DMS153 treated with DMSO at 0.1 percent for 48 hours (cell line): Measurements from ENCODE around the gene AKNA.
A peak's percentile ranks its signal among the peaks of the same experiment; 100 is the strongest.

Source experiments
- DNase-seq: peaks from one replicate; lab custom pipeline; 2025; ENCODE audit not compliant: unreplicated experiment; lab: John Stamatoyannopoulos, UW

AKNA gene

GRCh38 chr9:114416290-114416689 is 28.5 kb upstream of the AKNA start:
- DNase-seq, result no peak

- no peak for DNase-seq
Observed at GRCh38 chr9:114414346-114414745, 26.6 kb upstream of the AKNA start.

GRCh38 chr9:114413861-114414301 is 26.1 kb upstream of the AKNA start:
- no peak for DNase-seq

- no peak for DNase-seq
Observed at GRCh38 chr9:114412048-114412683, 24.4 kb upstream of the AKNA start.

- no peak for DNase-seq
Observed at GRCh38 chr9:114411452-114411851, 23.7 kb upstream of the AKNA start.

GRCh38 chr9:114410910-114411309 is 23.1 kb upstream of the AKNA start:
- no peak for DNase-seq

- DNase-seq, result no peak
Observed at GRCh38 chr9:114409842-114410241, 22.1 kb upstream of the AKNA start.

GRCh38 chr9:114409103-114409780 is 21.5 kb upstream of the AKNA start:
- DNase-seq, result no peak

GRCh38 chr9:114408645-114409044 is 20.9 kb upstream of the AKNA start:
- DNase-seq, result no peak

GRCh38 chr9:114407889-114408288 is 20.1 kb upstream of the AKNA start:
- DNase-seq, result no peak

- no peak for DNase-seq
Observed at GRCh38 chr9:114406441-114406840, 18.7 kb upstream of the AKNA start.

GRCh38 chr9:114405294-114406034 is 17.7 kb upstream of the AKNA start:
- peak; percentile 63 for DNase-seq

- no peak for DNase-seq
Observed at GRCh38 chr9:114404531-114404930, 16.7 kb upstream of the AKNA start.

- DNase-seq, result no peak
Observed at GRCh38 chr9:114403153-114403756, 15.5 kb upstream of the AKNA start.

- no peak for DNase-seq
Observed at GRCh38 chr9:114401344-114401743, 13.6 kb upstream of the AKNA start.

GRCh38 chr9:114400772-114401171 is 13.0 kb upstream of the AKNA start:
- DNase-seq, result no peak

GRCh38 chr9:114400219-114400618 is 12.4 kb upstream of the AKNA start:
- no peak for DNase-seq

- no peak for DNase-seq
Observed at GRCh38 chr9:114399381-114399780, 11.6 kb upstream of the AKNA start.

GRCh38 chr9:114397848-114398605 is 10.2 kb upstream of the AKNA start:
- DNase-seq, result peak; percentile 78

- no peak for DNase-seq
Observed at GRCh38 chr9:114397219-114397847, 9.6 kb upstream of the AKNA start.
